ENCODE results near the gene MYRFL.
"Not testable (repeated sequence)": the region's sequence is repeated elsewhere in the genome, so short reads cannot be mapped to it uniquely, and the experiment has no call there.

Gene MYRFL

GRCh38 chr12:69834147-69834546, 9.1 kb downstream of the MYRFL start:
- no peak overlapping the region for H3K9ac ChIP-seq (ENCODE audit: low read depth, low read length)
- no peaks in the 10 kb centered on the region for H3K9me3 ChIP-seq (ENCODE audit: control insufficient read depth, insufficient read depth, low read length)
- no peaks in the 10 kb centered on the region for H3K4me1 ChIP-seq (ENCODE audit: insufficient read depth, low read length)
- H3K36me3 ChIP-seq (ENCODE audit: insufficient read depth, low read length) = no peaks in the 10 kb centered on the region

GRCh38 chr12:69834576-69834975, 9.5 kb downstream of the MYRFL start:
- no peak overlapping the region for H3K9ac ChIP-seq (ENCODE audit: low read depth, low read length)
- H3K9me3 ChIP-seq (ENCODE audit: control insufficient read depth, insufficient read depth, low read length) = no peaks in the 10 kb centered on the region
- H3K4me1 ChIP-seq (ENCODE audit: insufficient read depth, low read length) = no peaks in the 10 kb centered on the region
- H3K36me3 ChIP-seq (ENCODE audit: insufficient read depth, low read length) = no peaks in the 10 kb centered on the region

GRCh38 chr12:69835081-69835480, 10.1 kb downstream of the MYRFL start:
- H3K9me3 ChIP-seq (ENCODE audit: control insufficient read depth, insufficient read depth, low read length) = no peaks in the 10 kb centered on the region
- no peak overlapping the region for H3K9ac ChIP-seq (ENCODE audit: low read depth, low read length)
- H3K36me3 ChIP-seq (ENCODE audit: insufficient read depth, low read length) = no peaks in the 10 kb centered on the region
- no peaks in the 10 kb centered on the region for H3K4me1 ChIP-seq (ENCODE audit: insufficient read depth, low read length)

- H3K36me3 ChIP-seq (ENCODE audit: insufficient read depth, low read length) = no peaks in the 10 kb centered on the region
- no peaks in the 10 kb centered on the region for H3K4me1 ChIP-seq (ENCODE audit: insufficient read depth, low read length)
- no peak overlapping the region for H3K9ac ChIP-seq (ENCODE audit: low read depth, low read length)
- H3K9me3 ChIP-seq (ENCODE audit: control insufficient read depth, insufficient read depth, low read length) = no peaks in the 10 kb centered on the region
Measured at GRCh38 chr12:69836015-69836414, 11.0 kb downstream of the MYRFL start.

- Histone ChIP-seq H3K4me1 (ENCODE audit: insufficient read depth, low read length) (no peaks in the 10 kb centered on the region), H3K36me3 (ENCODE audit: insufficient read depth, low read length) (no peaks in the 10 kb centered on the region), H3K9me3 (ENCODE audit: control insufficient read depth, insufficient read depth, low read length) (no peaks in the 10 kb centered on the region), H3K9ac (ENCODE audit: low read depth, low read length) (no peak overlapping the region)
Measured at GRCh38 chr12:69837191-69837590, 12.2 kb downstream of the MYRFL start.

- H3K4me1 ChIP-seq (ENCODE audit: insufficient read depth, low read length) = no peaks in the 10 kb centered on the region
- H3K9me3 ChIP-seq (ENCODE audit: control insufficient read depth, insufficient read depth, low read length) = no peaks in the 10 kb centered on the region
- H3K9ac ChIP-seq (ENCODE audit: low read depth, low read length) = no peak overlapping the region
- H3K36me3 ChIP-seq (ENCODE audit: insufficient read depth, low read length) = no peaks in the 10 kb centered on the region
Measured at GRCh38 chr12:69837657-69838415, 12.8 kb downstream of the MYRFL start.

- H3K9ac ChIP-seq (ENCODE audit: low read depth, low read length) = no peak overlapping the region
- no peaks in the 10 kb centered on the region for H3K4me1 ChIP-seq (ENCODE audit: insufficient read depth, low read length)
- no peaks in the 10 kb centered on the region for H3K9me3 ChIP-seq (ENCODE audit: control insufficient read depth, insufficient read depth, low read length)
- H3K36me3 ChIP-seq (ENCODE audit: insufficient read depth, low read length) = no peaks in the 10 kb centered on the region
Measured at GRCh38 chr12:69840727-69841126, 15.7 kb downstream of the MYRFL start.

- no peaks in the 10 kb centered on the region for H3K4me1 ChIP-seq (ENCODE audit: insufficient read depth, low read length)
Measured at GRCh38 chr12:69843608-69844007, 18.6 kb downstream of the MYRFL start.

GRCh38 chr12:69844416-69844815, 19.4 kb downstream of the MYRFL start:
- H3K9ac ChIP-seq (ENCODE audit: low read depth, low read length) = no peak overlapping the region
- no peaks in the 10 kb centered on the region for H3K36me3 ChIP-seq (ENCODE audit: insufficient read depth, low read length)
- H3K9me3 ChIP-seq (ENCODE audit: control insufficient read depth, insufficient read depth, low read length) = no peaks in the 10 kb centered on the region
- no peaks in the 10 kb centered on the region for H3K4me1 ChIP-seq (ENCODE audit: insufficient read depth, low read length)

More at GRCh38 chr12:69843608-69844007, 18.6 kb downstream of the MYRFL start:
- Histone ChIP-seq H3K9ac (ENCODE audit: low read depth, low read length) (no peak overlapping the region), H3K9me3 (ENCODE audit: control insufficient read depth, insufficient read depth, low read length) (no peaks in the 10 kb centered on the region), H3K36me3 (ENCODE audit: insufficient read depth, low read length) (no peaks in the 10 kb centered on the region)

- no peaks in the 10 kb centered on the region for H3K4me1 ChIP-seq (ENCODE audit: insufficient read depth, low read length)
- no peaks in the 10 kb centered on the region for H3K36me3 ChIP-seq (ENCODE audit: insufficient read depth, low read length)
- H3K9me3 ChIP-seq (ENCODE audit: control insufficient read depth, insufficient read depth, low read length) = no peaks in the 10 kb centered on the region
- H3K9ac ChIP-seq (ENCODE audit: low read depth, low read length) = no peak overlapping the region
Measured at GRCh38 chr12:69844836-69845235, 19.8 kb downstream of the MYRFL start.

GRCh38 chr12:69846976-69847375, 21.9 kb downstream of the MYRFL start:
- H3K4me1 ChIP-seq (ENCODE audit: insufficient read depth, low read length) = no peaks in the 10 kb centered on the region
- H3K9me3 ChIP-seq (ENCODE audit: control insufficient read depth, insufficient read depth, low read length) = peaks cover 4% of the 10 kb centered on the region
- H3K9ac ChIP-seq (ENCODE audit: low read depth, low read length) = no peak overlapping the region
- no peaks in the 10 kb centered on the region for H3K36me3 ChIP-seq (ENCODE audit: insufficient read depth, low read length)

- H3K9ac ChIP-seq (ENCODE audit: low read depth, low read length) = no peak overlapping the region
- no peaks in the 10 kb centered on the region for H3K36me3 ChIP-seq (ENCODE audit: insufficient read depth, low read length)
- peaks cover 7% of the 10 kb centered on the region for H3K9me3 ChIP-seq (ENCODE audit: control insufficient read depth, insufficient read depth, low read length)
- no peaks in the 10 kb centered on the region for H3K4me1 ChIP-seq (ENCODE audit: insufficient read depth, low read length)
Measured at GRCh38 chr12:69851976-69852375, 26.9 kb downstream of the MYRFL start.

- not testable (repeated sequence) for H3K36me3 ChIP-seq (ENCODE audit: insufficient read depth, low read length); H3K4me1 ChIP-seq (ENCODE audit: insufficient read depth, low read length); H3K9me3 ChIP-seq (ENCODE audit: control insufficient read depth, insufficient read depth, low read length); H3K9ac ChIP-seq (ENCODE audit: low read depth, low read length)
Measured at GRCh38 chr12:69853176-69853961, 28.3 kb downstream of the MYRFL start.

GRCh38 chr12:69866698-69867097, 41.7 kb downstream of the MYRFL start:
- Histone ChIP-seq H3K9me3 (ENCODE audit: control insufficient read depth, insufficient read depth, low read length) (no peaks in the 10 kb centered on the region; the same call in 1 of the 2 replicates), H3K36me3 (ENCODE audit: insufficient read depth, low read length) (no peaks in the 10 kb centered on the region), H3K4me1 (ENCODE audit: insufficient read depth, low read length) (no peaks in the 10 kb centered on the region), H3K9ac (ENCODE audit: low read depth, low read length) (no peak overlapping the region)

GRCh38 chr12:69868695-69869094, 43.7 kb downstream of the MYRFL start:
- H3K36me3 ChIP-seq (ENCODE audit: insufficient read depth, low read length) = no peaks in the 10 kb centered on the region
- H3K9me3 ChIP-seq (ENCODE audit: control insufficient read depth, insufficient read depth, low read length) = no peaks in the 10 kb centered on the region; the same call in 1 of the 2 replicates
- no peak overlapping the region for H3K9ac ChIP-seq (ENCODE audit: low read depth, low read length)
- H3K4me1 ChIP-seq (ENCODE audit: insufficient read depth, low read length) = no peaks in the 10 kb centered on the region

Data from ES-I3 (cell line).